NT2/D1 (cell line): ENCODE data around the gene PIK3IP1.
"Not testable (repeated sequence)": the region's sequence is repeated elsewhere in the genome, so short reads cannot be mapped to it uniquely, and the experiment has no call there.

ENCODE experiments used
- DNase-seq: peaks from one replicate; pipeline ENCODE4 v3.0.0-alpha.2; 2011; ENCODE audit warnings: low read depth, low spot score
- H3K27me3 ChIP-seq: 2 replicates; pipeline ENCODE4 v1.6.0; 2011; ENCODE audit warnings: mild to moderate bottlenecking; ENCODE audit not compliant: insufficient read length, insufficient read depth
- H3K36me3 ChIP-seq: 2 replicates; pipeline ENCODE4 v1.6.1; 2011; ENCODE audit warnings: mild to moderate bottlenecking, low read length, mixed read lengths; ENCODE audit not compliant: insufficient read depth, insufficient read length
- H3K4me1 ChIP-seq: 2 replicates; pipeline ENCODE4 v1.5.1; 2011; ENCODE audit not compliant: insufficient read depth, insufficient read length
- H3K4me3 ChIP-seq: 2 replicates; pipeline ENCODE4 v1.5.1; 2011; ENCODE audit warnings: low read depth; ENCODE audit not compliant: insufficient read length
- H3K9ac ChIP-seq: 2 replicates; pipeline ENCODE4 v1.6.0; 2011; ENCODE audit warnings: low read depth; ENCODE audit not compliant: insufficient read length
- H3K9me3 ChIP-seq: 2 replicates; pipeline ENCODE4 v1.5.1; 2011; ENCODE audit warnings: mild to moderate bottlenecking, low read length; ENCODE audit not compliant: insufficient read depth
- SUZ12 ChIP-seq: IDR thresholded peaks from 2 replicates; pipeline ENCODE4 v1.6.1; 2011; ENCODE audit not compliant: insufficient read length, insufficient read depth; ENCODE audit errors: extremely low read depth
- YY1 ChIP-seq: IDR thresholded peaks from 2 replicates; pipeline ENCODE4 v1.6.1; 2011; ENCODE audit not compliant: insufficient read length, insufficient read depth
- ZNF274 ChIP-seq: IDR thresholded peaks from 2 replicates; pipeline ENCODE4 v1.6.1; 2011; ENCODE audit warnings: mild to moderate bottlenecking, low read depth, low read length

The PIK3IP1 gene

DNA sequence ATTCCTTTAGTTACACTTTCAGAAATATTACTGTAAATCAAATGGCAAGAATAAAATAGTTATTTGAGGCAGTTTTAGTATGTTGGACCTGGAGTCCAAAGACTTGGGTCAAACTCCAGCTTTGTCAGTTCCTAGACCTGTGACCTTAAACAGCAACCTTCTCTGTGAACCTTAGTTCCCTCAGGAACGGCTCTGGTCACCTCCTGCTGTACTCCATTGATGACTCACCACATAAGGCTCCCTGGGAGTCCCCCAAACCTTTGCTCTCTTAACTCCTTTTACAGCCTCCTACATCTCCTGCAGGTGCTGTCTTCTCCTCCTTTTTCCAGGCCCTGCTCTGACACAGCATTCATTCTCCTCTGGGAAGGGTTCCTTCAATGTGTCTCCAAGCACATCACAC is 51.1 kb downstream of the PIK3IP1 start:
- TF ChIP-seq YY1 (no peak), ZNF274 (no peak), SUZ12 (no peak)
- H3K4me1 ChIP-seq, result peaks cover 6% of the 10 kb centered on the region
- no peaks in the 10 kb centered on the region for H3K27me3 ChIP-seq
- no peak overlapping the region for H3K9ac ChIP-seq
- DNase-seq, result no peak
- H3K9me3 ChIP-seq, result no peaks in the 10 kb centered on the region
- H3K36me3 ChIP-seq, result peaks cover 4% of the 10 kb centered on the region
- H3K4me3 ChIP-seq, result no peak overlapping the region

DNA sequence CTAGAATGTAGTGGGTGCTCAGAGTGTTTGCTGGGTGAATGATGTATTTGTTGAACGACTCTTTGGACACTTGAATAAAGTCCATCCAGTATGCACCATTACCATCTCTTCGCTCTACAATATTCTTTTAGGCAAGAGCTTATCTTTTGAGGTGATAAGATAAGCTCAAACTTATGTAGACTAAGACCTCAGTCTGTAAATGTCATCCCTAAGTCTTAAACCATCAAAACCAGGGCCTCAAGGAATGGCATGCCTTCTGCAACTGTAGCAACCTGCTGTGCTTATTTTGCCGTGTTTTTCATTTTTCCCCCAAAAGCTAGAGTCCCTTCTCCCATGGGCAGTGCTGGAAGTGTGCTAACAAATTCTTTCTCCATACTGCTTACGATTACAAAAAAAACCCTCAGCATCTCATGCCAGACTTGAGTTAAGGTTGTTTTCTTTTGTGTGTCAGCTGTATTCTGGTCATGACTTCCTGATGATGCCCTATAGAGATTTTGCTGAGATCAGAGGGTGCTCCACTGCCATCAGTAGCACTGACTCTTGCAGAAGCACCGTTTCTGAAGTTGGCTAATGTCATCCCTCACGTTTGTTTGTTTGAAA is 52.4 kb downstream of the PIK3IP1 start:
- H3K4me3 ChIP-seq, result no peak overlapping the region
- no peaks in the 10 kb centered on the region for H3K9me3 ChIP-seq
- peaks cover 6% of the 10 kb centered on the region for H3K4me1 ChIP-seq
- H3K36me3 ChIP-seq, result peaks cover 4% of the 10 kb centered on the region
- no peak for DNase-seq
- no peaks in the 10 kb centered on the region for H3K27me3 ChIP-seq
- no peak for TF ChIP-seq YY1
- TF ChIP-seq SUZ12, result no peak
- no peak for TF ChIP-seq ZNF274
- no peak overlapping the region for H3K9ac ChIP-seq

DNA sequence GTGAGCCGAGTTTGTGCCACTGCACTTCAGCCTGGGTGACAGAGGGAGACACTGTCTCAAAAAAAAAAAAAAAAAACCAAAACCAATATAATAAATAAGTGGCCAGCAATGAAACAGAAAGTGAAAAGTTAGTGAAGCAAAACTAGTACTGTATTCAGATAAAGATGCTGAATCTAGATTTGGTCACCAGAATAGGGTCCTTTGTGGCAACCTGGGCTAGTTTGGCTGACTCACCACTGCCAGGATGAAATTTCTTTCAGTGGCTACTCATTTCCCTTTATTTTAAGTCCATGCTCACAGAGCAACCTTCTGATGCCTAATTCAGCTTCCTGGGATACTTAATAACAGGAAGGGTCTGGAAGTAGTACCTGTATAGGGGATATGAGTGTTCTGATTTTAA is 54.2 kb downstream of the PIK3IP1 start:
- DNase-seq, result no peak
- TF ChIP-seq SUZ12, result no peak
- H3K9ac ChIP-seq, result no peak overlapping the region
- no peaks in the 10 kb centered on the region for H3K27me3 ChIP-seq
- peaks cover 4% of the 10 kb centered on the region for H3K36me3 ChIP-seq
- no peaks in the 10 kb centered on the region for H3K4me1 ChIP-seq
- H3K9me3 ChIP-seq, result no peaks in the 10 kb centered on the region
- H3K4me3 ChIP-seq, result no peak overlapping the region

DNA sequence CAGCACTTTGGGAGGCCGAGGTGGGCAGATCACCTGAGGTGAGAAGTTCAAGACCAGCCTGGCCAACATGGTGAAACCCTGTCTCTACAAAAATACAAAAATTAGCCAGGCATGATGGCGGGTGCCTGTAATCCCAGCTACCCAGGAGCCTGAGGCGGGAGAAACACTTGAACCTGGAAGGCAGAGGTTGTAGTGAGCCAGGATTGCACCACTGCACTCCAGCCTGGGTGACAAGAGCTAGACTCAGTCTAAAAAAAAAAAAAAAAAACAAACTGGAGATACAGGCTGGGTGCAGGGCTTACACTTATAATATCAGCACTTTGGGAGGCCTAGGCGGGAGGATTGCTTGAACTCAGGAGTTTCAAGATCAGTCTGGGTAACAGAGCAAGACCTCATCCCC is 56.2 kb downstream of the PIK3IP1 start:
- not testable (repeated sequence) for DNase-seq, H3K9me3 ChIP-seq, H3K27me3 ChIP-seq, H3K9ac ChIP-seq, H3K36me3 ChIP-seq, H3K4me3 ChIP-seq, H3K4me1 ChIP-seq

DNA sequence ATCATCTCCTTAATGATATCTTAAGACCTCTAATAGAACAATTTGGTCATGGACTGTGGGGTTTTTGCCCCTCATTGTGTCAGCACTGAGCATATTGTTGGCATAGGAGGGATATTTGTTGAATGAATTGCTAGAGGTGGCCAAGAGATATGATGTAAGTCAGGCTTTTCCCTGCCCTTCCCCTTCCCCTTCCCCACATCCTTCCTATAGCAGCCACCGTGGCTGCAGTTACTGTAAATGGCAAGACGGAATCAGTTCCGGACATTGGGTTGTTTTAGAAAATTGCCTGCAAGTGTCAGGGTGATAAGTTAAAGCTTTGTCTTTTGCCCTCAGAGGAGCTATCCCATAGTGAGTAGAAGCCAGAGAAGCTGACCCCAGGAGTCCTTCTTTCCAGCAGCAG is 57.2 kb downstream of the PIK3IP1 start:
- DNase-seq, result no peak
- Histone ChIP-seq H3K27me3 (no peaks in the 10 kb centered on the region), H3K9me3 (no peaks in the 10 kb centered on the region), H3K9ac (no peak overlapping the region), H3K4me3 (no peak overlapping the region), H3K4me1 (no peaks in the 10 kb centered on the region), H3K36me3 (peaks cover 4% of the 10 kb centered on the region)
- TF ChIP-seq ZNF274, result no peak
- no peak for TF ChIP-seq SUZ12
- no peak for TF ChIP-seq YY1

DNA sequence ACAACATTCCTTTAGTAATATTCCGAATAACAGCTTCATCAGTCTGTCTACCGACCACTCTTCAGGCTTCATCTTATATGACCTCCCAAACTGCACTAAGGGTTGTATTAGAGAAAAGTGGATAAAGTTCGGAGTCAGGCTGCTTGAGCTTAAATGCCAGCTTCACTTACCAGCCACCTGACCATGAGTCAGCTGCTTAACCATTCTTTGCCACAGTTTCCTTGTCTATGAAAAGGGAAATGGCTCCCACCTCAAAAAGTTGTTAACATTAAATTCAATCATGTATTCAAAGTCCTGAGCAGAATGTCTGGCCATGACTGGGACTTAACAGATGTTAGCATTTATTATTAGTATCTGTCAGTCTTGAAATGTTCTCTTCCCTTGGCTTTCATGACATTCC is 59.3 kb downstream of the PIK3IP1 start:
- Histone ChIP-seq H3K9me3 (no peaks in the 10 kb centered on the region), H3K9ac (no peak overlapping the region), H3K4me3 (no peak overlapping the region), H3K4me1 (no peaks in the 10 kb centered on the region), H3K27me3 (no peaks in the 10 kb centered on the region), H3K36me3 (peaks cover 3% of the 10 kb centered on the region)
- DNase-seq, result no peak
- no peak for TF ChIP-seq YY1
- TF ChIP-seq ZNF274, result no peak
- no peak for TF ChIP-seq SUZ12
